ENCODE results near the gene TRAPPC3L. TPM values are rescaled to one million over a fixed set of nuclear protein-coding genes. Genes with fewer than 3 reads are reported as not detected.

Gene TRAPPC3L
- total RNA-seq, 1 experiment from 2014 or later, result not detected

GRCh38 chr6:116562019-116562403 lies 16.5 kb upstream of the TRAPPC3L start:
- Histone ChIP-seq H3K4me3 (ENCODE audit: low read depth in 2 of 2, low read length in 2 of 2) (no peak overlapping the region), H3K9me3 (ENCODE audit: control insufficient read depth, insufficient read depth, low read depth, low read length) (no peaks in the 10 kb centered on the region), H3K27ac (ENCODE audit: low read length) (no peak overlapping the region), H3K36me3 (ENCODE audit: control insufficient read depth, insufficient read depth, low read length) (no peaks in the 10 kb centered on the region), H3K27me3 (ENCODE audit: control insufficient read depth, insufficient read depth, low read length) (peaks cover 28% of the 10 kb centered on the region), H3K4me1 (ENCODE audit: control insufficient read depth, insufficient read depth, low read length) (no peaks in the 10 kb centered on the region; the same call in none of the 2 replicates)
- TF ChIP-seq REST (IDR thresholded peaks at IDR 0.05; ENCODE audit: insufficient read depth in 1 of 2, low read depth in 2 of 2, low read length in 1 of 2), result no peak
- no peak for TF ChIP-seq CTCF (IDR thresholded peaks at IDR 0.05)
- TF ChIP-seq POLR2AphosphoS5 (IDR thresholded peaks at IDR 0.05; ENCODE audit: low read depth, low read length), result no peak
- no peak for TF ChIP-seq TCF7L2 (IDR thresholded peaks at IDR 0.05; ENCODE audit: low read depth, low read length)
- no peak for TF ChIP-seq SIN3A (IDR thresholded peaks at IDR 0.05; ENCODE audit: borderline replicate concordance, insufficient read depth, low read depth, low read length)
- ChIA-PET CTCF (no interaction called here), POLR2A (interaction anchor here (1.3 kb wide), 1 partner anchor 9 kb away, joined by 3 read pairs; the partner anchor contains the start of gene RWDD1)
- intact Hi-C loops (cut with micrococcal nuclease; ENCODE audit: unreplicated experiment), result no loop called here
- DNase-seq (ENCODE audit: low read depth, low spot score) (no peak), ATAC-seq (peak; percentile 30)
- no TSS peak for BruUV-seq (replicated peaks)
- in situ Hi-C loops (cut with HindIII; ENCODE audit: low pct_unique_long_range_greater_than_20kb, low sequenced_read_pairs), result no loop called here

- no peaks in the 10 kb centered on the region for H3K9me3 ChIP-seq (ENCODE audit: control insufficient read depth, insufficient read depth, low read depth, low read length)
- no TSS peak for BruUV-seq (replicated peaks)
- POLR2A ChIA-PET, result no interaction called here
- intact Hi-C loops (cut with micrococcal nuclease; ENCODE audit: unreplicated experiment) (no loop called here), in situ Hi-C loops (cut with HindIII; ENCODE audit: low pct_unique_long_range_greater_than_20kb, low sequenced_read_pairs) (no loop called here)
- H3K27me3 ChIP-seq (ENCODE audit: control insufficient read depth, insufficient read depth, low read length), result peaks cover 28% of the 10 kb centered on the region
- H3K27ac ChIP-seq (ENCODE audit: low read length), result no peak overlapping the region
- ATAC-seq (peak; percentile 84), DNase-seq (ENCODE audit: low read depth, low spot score) (peak; percentile 78)
- CTCF ChIA-PET, result interaction anchor here (0.7 to 1.0 kb wide), 3 partner anchors 27 to 293 kb away, joined by 3 to 8 read pairs (median 3); no protein-coding TSS in a partner anchor
- peak; percentile 96 for TF ChIP-seq CTCF (IDR thresholded peaks at IDR 0.05)
- no peak for TF ChIP-seq REST (IDR thresholded peaks at IDR 0.05; ENCODE audit: insufficient read depth in 1 of 2, low read depth in 2 of 2, low read length in 1 of 2)
- no peaks in the 10 kb centered on the region; the same call in none of the 2 replicates for H3K4me1 ChIP-seq (ENCODE audit: control insufficient read depth, insufficient read depth, low read length)
- H3K4me3 ChIP-seq (ENCODE audit: low read depth in 2 of 2, low read length in 2 of 2), result no peak overlapping the region
- no peaks in the 10 kb centered on the region for H3K36me3 ChIP-seq (ENCODE audit: control insufficient read depth, insufficient read depth, low read length)
Measured at GRCh38 chr6:116561377-116562018, 16.0 kb upstream of the TRAPPC3L start.
